GM21390 (cell line): ENCODE data around the gene CYREN.
"Not testable (repeated sequence)": the region's sequence is repeated elsewhere in the genome, so short reads cannot be mapped to it uniquely, and the experiment has no call there.

Source experiments
- ATAC-seq: cut with Tn5 transposase; IDR thresholded peaks from one replicate; pipeline ENCODE4 v1.9.1; 2021; ENCODE audit not compliant: unreplicated experiment

CYREN gene

DNA sequence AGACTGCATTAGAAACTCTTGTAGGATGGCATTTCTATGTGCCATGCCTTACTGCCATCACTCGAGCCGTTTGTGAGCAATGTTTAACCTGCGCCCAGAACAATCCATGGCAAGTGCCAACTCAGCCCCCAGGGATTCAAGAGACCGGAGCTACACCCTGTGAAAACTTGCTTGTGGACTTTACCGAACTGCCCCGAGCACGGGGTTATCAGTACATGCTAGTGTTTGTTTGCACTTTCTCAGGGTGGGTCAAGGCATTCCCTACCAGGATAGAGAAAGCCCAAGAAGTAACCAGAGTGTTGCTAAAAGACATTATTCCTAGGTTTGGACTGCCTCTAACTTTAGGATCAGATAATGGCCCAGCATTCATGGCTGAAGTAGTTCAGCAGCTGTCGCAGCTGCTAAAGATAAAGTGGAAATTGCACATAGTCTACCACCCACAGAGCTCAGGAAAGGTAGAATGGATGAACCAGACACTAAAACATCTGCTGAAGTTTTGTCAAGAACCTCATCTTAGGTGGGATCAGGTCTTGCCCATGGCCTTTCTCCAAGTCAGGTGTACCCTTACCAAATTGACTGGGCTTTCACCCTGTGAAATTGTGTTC lies 8.9 kb upstream of the CYREN start:
- no peak for ATAC-seq

- ATAC-seq, result no peak
Observed at GRCh38 chr7:135178364-135178763, 7.9 kb upstream of the CYREN start.

DNA sequence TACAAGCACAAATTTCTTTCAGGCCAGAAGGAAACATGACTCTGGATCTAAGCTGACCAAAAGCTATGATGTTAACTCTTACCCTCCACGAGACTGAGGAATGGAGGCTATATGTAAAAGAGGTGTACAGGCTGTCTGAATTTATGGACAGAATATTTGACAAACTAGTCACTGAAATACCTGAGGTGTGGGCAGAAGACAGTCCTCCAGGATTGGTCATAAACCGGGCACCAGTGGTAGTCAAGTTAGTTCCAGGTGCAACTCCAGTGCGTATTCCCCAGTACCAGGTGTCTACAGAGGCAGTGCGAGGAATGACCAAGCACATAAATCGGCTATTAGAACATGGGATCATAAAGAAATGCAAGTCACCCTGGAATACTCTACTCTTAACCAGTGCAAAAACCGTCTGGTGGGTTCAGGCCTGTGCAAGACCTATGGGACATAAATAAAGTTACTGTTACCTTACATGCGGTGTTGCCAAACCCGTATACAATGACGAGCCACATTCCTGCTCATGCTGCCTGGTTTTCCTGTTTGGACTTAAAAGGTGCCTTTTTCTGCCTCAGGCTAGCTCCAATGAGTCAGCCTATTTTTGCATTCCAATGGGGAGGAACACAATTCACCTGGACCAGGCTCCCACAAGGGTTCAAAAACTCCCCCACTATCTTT lies 6.7 kb upstream of the CYREN start:
- no peak for ATAC-seq

DNA sequence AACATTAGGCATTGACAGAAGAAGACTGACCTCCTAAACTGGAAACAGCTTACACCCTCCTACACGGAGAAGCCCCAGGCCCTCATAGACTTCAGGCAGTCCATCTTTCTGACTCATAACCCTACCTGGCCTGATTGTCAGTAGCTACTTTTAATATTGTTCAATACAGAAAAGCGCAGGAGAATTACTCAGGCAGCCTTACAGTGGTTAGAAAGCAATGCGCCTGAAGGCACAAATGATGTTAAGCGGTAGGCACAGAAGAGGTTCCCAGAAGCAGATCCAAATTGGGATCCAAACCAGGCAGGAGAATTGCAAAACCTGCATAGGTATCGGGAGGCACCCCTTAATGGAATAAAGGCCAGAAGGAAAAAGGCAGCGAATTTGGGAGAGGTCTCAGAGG lies 5.4 kb upstream of the CYREN start:
- no peak for ATAC-seq

DNA sequence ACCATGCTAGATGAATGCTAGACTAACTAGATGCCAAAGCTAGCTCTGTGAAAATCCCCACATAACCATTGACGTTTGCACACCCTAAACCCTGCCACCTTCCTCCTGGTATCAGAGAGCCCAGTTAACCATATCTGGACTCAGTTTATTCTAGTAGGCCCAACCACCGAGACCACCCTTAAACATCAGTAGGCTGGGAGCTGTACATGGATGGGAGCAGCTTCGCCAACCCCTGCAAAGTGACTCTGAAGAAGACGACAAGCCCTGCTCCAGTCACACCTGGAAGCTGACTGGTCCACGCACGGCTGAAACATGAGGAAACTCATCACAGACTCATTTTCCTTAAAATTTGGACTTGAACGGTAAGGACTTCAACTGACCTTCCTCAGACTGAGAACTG lies 4.4 kb upstream of the CYREN start:
- ATAC-seq, result no peak

- ATAC-seq, result not testable (repeated sequence)
Observed at GRCh38 chr7:135173916-135174315, 3.4 kb upstream of the CYREN start.

- not testable (repeated sequence) for ATAC-seq
Observed at GRCh38 chr7:135171581-135172291, 1.2 kb upstream of the CYREN start.

DNA sequence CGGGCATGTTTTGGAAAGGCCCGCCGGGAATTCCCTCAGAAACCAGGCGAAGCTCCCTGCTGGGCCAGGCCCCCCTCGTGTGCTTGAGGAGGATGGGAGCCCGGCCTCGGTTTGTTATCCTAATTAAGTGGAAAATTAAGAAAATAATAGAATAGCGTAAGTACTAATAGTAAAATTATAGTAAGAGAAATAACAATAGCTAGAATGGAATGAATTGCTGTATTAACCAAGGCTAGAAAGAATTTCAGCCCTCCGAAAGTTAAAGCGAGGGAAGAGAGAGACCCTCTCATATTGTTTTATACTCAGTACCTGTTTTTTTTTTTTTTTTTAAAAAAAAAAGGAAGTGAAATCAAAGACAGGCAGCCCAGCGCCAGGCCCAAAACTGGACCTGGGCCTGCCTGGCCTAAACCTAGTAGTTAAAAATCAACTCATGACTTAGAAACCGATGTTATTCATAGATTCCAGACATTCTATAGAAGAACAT lies 533 bp upstream of the CYREN start:
- peak; percentile 35 for ATAC-seq

DNA sequence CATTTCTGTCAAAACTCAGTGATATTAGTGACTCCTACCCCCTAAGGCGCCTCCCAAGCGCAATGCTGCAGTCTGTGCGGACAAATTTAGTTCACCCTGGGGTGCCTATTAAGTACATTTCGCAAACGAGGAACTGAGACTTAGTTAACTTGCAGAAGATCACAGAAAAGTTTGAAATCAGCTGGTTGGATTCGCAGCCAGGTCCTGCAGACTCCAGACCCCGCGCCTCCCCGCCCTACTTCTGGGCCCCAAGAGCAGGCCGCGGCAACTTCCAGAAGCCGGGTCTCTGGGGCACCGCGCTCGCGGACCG lies 588 bp downstream of the CYREN start:
- ATAC-seq, result peak; percentile 7

GRCh38 chr7:135169141-135169963 lies 1.2 kb downstream of the CYREN start:
- peak; percentile 36 for ATAC-seq

DNA sequence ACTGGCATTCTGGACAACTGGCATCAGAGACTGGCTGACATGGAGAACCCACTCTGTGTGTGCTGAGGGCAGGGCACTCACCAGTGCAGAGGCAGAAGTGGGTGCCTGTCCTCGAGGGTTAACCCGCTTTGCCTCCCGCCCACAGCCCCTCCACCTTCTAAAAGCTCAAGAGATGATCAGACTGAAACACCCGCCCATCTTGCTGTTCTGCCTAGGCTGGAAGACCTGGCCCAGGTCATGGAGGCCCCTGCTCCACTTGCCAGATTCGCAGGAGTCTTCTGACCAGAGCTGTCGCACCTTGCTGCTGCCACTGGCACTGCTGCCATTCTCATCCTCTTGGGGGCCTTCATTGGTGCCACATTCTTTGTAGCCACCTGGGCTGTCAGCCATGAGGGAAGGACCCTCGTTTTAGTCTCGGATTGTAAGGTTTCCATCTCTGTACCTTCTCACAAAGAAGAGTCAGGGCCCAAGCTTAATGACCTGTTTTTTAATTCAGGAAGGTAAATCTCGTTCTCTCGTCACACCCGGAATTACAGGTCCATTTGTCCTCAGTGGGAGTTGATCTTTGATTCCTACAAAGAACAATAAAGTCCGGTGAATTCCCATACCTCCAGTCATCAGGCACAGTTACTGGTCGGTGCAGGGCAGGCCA lies 1.9 kb downstream of the CYREN start:
- no peak for ATAC-seq

- ATAC-seq, result no peak
Observed at GRCh38 chr7:135168001-135168400, 2.5 kb downstream of the CYREN start.

GRCh38 chr7:135167365-135167917 lies 3.1 kb downstream of the CYREN start:
- no peak for ATAC-seq

DNA sequence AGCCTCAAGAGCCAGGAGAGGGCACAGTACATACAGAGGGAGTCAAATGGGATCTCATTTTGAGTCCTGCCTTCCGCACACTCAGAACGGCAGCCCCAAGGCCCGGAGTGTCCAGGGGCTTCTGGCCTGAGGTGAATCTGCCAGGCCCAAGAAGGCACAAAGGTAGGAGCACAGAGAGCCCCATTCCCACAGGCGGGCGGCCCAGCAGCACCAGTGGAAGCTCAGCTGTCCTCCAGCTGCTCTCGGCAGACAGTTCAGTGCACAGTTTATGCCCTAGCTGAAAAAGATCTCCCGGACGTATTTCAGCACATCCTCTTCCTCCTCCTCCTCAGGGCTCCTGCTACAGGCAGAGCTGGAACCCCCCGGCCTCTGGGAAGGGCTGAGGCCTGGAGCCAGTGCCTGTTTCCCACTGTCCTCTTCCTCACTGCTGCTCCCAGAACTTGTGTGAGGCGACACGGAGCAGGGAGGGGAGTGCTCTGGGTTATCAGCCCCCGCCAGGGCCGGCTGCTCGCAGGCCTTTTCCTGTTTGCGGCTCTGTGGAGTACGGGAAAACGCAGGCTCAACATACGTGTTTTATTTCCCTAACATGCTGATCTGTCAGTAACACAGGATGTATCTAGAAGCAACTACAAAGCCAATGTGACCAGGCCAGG lies 4.0 kb downstream of the CYREN start:
- no peak for ATAC-seq

DNA sequence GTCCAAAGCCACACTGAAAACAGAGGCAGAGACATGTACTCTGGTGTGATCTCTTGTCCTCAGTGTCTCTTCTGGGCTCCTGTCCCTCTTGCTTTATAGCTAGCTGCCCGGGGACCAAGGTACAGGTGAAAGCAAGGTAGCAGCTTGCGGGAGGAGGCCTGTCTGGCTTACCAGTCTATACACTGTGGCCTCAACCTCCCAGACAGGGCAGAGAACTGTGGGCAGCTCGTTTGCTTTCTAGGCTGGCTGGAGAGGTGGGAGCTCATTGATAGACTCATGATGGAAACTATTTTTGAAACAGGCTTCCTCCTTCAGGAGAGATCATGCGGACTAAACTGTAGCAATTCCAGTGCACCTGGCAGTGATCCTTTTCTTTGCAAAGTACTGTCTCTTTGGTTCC lies 4.6 kb downstream of the CYREN start:
- no peak for ATAC-seq

GRCh38 chr7:135164357-135165061 lies 6.0 kb downstream of the CYREN start:
- no peak for ATAC-seq

GRCh38 chr7:135162382-135163001 lies 8.0 kb downstream of the CYREN start:
- ATAC-seq, result no peak

DNA sequence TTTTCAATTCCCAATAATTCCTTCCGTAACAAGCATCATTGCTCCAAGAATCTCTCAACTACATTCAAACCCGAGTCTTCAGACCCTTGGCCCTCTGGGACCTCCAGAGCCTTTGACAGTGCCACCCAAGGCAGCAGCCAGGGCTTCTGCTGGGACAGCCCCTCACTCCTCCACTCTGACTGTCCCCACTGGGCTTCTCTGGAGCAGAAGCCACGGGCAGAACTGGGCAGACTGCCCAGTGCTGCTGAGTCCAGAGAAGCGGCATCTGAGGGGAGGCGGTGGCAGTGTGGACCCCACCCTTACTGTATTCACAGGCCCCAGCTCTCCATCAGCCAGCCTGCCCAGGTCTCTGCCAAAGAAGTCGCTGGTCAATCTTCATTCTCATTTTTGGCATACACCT lies 8.8 kb downstream of the CYREN start:
- ATAC-seq, result no peak
